Measurements from ENCODE around the gene KLF3.

KLF3 gene

DNA sequence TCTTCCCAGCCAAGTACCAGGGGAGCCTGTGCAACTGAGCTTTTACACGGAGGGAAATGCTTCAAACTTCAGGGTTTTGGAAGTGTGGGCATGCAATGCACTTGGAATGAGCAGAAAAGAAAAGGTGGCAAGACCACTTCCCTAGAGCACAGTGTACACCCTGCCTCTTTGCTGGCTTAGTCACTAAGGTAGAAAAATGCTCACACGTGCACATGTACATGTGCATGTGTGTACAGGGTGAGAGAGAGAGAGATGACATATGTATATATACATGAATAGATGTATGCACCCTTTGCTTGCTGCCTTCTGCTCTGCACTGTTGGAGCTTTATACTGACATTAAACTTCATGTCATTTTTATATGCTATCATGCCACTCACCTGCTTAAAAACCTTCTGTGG, 7.9 kb upstream of the KLF3 start:
- no peak for DNase-seq (ENCODE audit: low read depth)

DNA sequence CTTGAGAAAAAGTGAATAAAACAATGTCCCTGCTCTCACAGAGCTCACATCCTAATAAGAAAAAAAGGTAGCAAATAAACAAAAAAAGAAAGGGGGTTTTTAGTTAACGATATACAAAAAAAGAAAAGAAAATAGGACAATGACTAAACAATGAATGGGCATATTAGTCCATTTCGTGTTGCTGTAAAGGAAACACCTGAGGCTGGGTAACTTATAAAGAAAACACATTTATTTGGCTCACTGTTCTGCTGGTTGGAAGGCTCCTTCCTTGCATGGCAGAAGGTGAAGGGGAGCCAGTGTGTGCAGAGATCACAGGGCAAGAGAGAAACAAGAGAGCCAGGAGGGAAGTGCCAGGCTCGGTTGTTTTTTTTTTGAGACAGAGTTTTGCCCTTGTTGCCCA, 4.7 kb upstream of the KLF3 start:
- DNase-seq (ENCODE audit: low read depth), result no peak

DNA sequence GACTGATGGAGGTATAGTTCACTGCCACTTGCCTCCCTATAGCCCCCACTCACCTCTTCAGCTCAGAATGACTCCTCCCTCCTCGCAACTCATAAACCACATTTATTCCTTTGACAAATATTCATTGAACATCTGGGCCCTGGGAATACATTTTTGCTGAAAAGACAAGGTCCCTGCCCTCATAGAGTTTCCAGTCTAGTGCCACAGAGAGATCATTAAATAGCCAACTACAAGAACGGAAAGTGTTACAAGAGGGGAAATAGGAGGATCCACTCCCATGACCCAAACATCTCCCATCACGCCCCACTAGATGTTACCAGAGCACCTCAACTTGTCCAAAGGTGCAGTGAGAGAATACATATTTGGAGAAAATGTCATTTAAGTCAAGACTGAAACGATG, 3.2 kb upstream of the KLF3 start:
- DNase-seq (ENCODE audit: low read depth), result no peak

DNA sequence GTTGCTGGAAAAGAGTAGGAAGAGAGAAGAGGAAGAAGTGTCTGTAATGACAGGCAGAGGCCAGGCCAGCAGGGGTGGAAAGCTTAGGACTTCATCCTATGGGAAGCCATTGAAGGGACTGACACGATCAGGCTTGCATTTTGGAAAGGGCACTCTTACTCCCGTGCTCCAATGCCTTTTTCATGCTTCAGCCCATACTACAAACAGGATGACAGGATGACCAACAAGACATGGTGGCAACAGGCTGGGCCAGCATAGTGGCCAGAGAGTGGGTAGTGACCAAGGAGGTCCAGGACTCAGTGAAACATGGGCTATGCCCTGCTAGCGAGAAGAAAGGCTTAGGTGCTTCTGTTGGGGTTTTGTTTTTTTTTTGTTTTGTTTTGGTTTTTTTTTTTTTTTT, 2.6 kb upstream of the KLF3 start:
- no peak for DNase-seq (ENCODE audit: low read depth)

- DNase-seq (ENCODE audit: low read depth), result no peak
Measured at GRCh38 chr4:38662522-38663089, 1.4 kb upstream of the KLF3 start.

DNA sequence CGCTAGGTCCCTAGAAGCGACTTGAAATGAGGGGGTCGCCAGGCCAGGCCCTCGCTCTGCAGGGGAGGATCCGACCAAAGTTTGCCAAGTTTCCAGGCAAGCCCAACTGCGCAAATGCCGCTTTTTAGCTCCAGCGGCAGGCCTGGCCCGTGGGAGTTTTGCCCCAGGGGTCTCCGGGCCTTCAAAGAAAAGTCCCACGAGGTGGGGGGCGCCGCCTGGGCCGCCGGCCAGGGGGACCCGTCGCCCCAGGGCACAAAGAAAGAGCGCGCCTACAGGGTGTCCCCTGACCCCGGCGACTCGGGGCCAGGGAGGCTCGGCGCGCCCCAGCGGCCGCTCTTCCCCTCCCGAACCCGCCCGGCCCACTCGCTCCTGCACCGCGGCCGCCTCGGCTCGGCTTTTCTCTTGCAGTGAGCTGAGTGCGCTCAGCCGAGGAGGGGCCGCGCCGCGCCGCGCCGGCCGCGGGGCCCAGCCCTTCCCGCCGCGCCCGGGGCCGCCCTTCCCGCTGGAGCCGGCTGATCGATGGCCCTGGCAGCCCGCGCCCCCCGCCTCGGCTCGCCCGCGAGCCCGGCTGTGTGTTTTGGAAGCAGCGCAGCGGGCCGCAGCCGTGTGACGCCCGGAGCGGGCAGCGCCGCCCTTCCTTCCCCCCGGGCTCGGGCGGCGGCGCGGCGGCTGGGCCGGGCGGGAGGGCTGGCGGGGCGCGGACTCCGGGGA, 754 bp upstream of the KLF3 start:
- no peak for DNase-seq (ENCODE audit: low read depth)

GRCh38 chr4:38664706-38665401, 855 bp downstream of the KLF3 start:
- DNase-seq (ENCODE audit: low read depth), result no peak

GRCh38 chr4:38665551-38666411, 1.8 kb downstream of the KLF3 start:
- DNase-seq (ENCODE audit: low read depth), result no peak

DNA sequence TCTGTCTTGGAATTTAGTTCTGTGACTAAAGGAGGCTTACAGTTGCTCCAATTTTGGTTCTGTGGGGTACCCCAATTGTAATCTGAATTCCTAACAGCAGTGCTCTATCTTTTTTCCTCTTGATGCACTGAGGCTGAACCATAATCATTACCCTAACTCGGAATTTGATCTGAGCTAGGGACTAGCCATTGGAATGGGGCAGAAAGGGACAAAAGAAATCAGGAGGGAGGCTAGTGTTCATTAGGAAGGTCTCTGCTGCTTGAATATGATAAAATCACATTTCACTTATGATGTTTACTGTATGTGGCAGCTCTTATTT, 2.7 kb downstream of the KLF3 start:
- no peak for DNase-seq (ENCODE audit: low read depth)

- DNase-seq (ENCODE audit: low read depth), result peak; percentile 93
Measured at GRCh38 chr4:38667085-38667893, 3.3 kb downstream of the KLF3 start.

GRCh38 chr4:38668203-38668971, 4.4 kb downstream of the KLF3 start:
- no peak for DNase-seq (ENCODE audit: low read depth)

DNA sequence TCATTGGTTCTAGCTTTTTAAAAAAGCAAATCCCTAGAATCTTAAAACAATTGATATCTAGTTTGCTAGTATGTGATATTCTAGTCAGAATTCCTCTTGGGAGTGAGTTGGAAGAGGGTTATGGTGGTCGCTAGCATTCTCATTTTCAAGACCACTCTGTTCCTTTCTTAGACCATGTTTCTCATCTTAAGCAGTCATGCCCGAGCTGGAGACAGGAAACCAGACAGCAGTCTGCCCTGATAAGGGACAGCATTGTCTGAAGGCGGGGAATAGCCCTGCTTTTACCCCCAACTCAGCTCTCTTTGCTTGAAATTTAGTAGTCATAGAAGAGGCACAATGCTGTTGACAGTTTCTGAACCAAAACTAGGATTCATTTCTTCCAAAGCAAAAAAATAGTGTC, 5.2 kb downstream of the KLF3 start:
- no peak for DNase-seq (ENCODE audit: low read depth)

DNA sequence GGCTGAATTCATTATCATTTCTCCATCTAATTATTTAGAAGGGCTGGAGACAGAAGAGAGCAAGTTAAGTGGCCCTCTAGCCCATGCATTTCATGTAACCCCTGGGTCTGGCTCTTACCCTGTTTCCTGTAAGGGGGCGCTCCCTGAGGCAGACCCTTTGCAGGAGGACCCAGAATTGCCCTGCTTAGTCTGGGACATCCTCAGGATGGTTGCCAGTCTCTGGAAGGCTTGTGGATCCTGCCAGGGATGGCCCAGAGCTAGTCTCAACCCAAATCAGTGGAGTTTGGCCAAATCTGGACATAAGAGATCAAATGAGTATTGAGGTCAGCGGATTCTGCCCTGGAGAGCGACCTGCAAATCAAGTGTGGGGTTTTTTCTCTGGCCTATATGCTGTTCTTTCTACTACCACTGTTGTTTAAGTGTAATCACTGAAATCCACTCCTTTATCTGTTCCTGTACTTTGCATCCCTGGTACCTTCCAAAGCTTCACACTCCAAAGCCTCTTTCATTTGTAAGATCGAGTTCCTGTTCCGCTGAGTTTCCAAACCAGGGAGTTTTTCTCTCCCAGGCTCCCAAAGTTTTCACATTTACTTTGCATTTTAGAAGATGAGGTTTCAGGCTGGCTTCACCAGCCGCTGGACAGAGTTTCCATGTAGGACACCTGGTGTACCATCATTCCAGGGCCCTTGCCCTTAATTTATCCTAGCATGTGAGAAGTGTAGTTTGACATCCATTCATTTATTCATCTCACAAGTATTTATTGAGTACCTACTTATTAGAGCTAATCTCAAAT, 6.3 kb downstream of the KLF3 start:
- DNase-seq (ENCODE audit: low read depth), result no peak

DNA sequence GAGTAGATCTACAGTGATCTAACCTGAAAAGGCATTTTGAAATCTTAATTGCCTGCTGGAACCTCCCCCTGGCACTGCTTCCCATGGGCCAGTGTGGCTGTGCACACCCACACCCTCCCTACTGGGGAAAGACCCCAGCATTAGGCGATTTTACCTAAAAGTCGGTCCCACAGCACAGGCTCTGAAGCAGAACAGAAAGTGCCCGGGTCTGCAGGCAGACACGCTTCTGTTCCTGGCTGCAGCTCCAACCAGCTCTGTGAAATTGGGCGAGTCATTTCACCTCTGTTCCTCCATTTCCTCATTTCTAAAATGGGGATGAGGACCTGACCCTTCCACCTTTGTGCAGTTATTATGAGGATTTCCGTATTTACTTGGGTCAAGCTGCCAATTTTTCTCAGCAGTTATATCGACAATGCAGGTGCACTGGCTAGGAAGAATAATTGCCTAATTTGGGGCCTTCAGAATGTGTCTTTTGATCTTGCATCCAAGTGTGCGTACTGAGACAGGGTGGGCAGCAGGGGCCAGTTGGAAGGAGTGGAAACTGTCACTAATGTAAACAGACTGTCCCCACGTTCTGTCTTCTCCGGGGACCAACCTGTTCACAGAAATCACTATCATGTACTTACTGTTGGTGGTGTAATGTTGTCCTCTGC, 7.1 kb downstream of the KLF3 start:
- no peak for DNase-seq (ENCODE audit: low read depth)

- DNase-seq (ENCODE audit: low read depth), result no peak
Measured at GRCh38 chr4:38671592-38671940, 7.6 kb downstream of the KLF3 start.

DNA sequence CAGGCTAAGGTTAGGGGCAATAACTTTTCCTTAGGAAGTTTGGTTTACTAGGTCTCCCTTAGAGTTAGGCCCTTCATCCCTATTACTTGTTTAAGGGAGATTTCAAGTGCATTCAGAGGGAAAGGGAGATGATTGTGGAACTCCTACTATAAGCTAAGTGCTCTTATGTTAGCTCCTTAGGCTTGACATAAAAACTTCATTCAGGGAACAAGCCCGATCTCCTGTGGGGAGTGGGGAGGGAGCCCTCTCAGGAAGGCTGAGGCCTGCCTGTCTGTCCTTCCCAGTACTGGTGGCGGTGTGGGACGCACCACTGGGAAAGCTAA, 8.0 kb downstream of the KLF3 start:
- DNase-seq (ENCODE audit: low read depth), result no peak

DNA sequence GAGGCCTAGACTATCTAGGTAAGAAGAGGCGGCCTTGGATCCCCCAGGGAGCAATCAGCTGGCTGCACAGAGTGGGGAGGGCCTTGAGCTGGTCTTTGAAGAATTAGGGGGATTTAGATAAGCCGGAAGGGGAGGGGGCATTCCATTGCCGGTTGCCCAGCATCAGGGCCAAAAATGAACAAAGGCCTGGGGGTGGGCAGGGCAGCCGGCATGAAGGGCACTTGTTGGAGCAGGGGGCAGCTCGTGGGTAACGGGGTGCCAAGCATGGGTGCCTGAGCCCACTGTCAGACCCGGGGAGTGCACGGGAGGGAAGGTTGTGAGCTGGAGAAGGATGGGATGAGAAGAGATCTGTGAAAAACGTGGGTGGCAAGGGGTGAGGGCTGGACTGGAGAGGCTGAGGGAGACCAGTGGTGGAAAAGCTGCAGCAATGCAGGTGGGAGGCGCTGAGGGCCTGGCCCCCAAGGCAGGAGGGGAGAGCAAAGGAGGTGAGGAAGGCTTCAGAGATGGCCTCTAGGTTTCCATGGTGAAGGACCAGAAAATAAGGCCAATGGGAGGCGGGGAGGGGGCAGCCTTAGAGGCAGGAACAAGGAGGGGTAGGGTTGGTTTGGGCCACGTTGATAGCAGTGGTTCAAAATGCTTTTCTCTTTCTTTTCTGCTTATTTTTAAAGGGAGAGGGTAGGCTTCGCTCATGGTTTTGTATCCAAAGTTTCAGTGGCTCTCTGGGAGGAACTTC, 8.6 kb downstream of the KLF3 start:
- no peak for DNase-seq (ENCODE audit: low read depth)

DNA sequence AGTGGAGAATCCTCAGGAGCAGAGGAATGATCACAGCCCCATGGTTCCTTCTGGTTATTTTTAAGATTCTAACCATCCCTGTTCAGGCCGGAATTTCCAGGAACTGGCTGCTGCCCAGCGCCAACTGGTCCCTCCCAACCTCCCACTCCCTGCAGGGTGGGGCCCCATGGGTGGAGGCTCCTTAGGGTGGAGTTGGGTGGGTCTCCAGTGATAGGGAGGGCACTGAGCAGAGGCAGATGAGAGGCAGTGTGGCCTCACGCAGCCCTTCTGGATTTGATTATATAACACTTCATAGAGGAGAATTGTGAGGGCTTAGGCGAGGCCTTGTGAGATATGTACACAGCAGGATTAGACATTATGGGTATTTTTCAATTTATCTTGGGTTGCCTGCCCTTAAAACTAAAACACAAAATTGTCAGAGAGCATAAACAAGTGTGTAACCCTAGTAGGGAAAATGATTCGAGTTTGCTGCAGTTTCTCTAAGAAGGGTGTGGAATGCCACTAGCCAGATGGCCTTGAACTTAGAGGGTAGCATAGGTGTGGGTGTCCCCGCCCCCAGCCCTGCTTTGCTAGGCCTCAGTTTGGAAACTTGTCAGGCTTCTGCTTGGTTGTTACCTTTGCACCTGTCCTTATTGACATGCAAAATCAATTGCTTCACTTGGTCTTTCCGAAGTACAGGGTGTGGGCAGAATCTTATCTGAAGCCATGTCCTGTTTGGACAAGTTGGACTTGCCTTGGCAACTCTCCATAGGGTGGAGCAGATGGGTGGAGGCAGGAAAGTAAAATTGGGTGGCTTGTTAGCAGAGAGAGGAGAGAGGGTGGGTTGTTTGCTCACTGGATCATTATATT, 9.4 kb downstream of the KLF3 start:
- DNase-seq (ENCODE audit: low read depth), result peak; percentile 55
